GF-D8 (cell line): ENCODE measurements around the gene GABRR2.
A peak's percentile ranks its signal among the peaks of the same experiment; 100 is the strongest.

Experiments
- DNase-seq: peaks from one replicate; lab custom pipeline; 2025; lab: John Stamatoyannopoulos, UW

Gene GABRR2

GRCh38 chr6:89291256-89291819 lies 23.8 kb downstream of the GABRR2 start:
- no peak for DNase-seq

- DNase-seq: no peak
Observed at GRCh38 chr6:89290401-89291155, 24.5 kb downstream of the GABRR2 start.

GRCh38 chr6:89289710-89290109 lies 25.4 kb downstream of the GABRR2 start:
- DNase-seq: no peak

- no peak for DNase-seq
Observed at GRCh38 chr6:89287351-89288028, 27.6 kb downstream of the GABRR2 start.

- DNase-seq: no peak
Observed at GRCh38 chr6:89286516-89286915, 28.6 kb downstream of the GABRR2 start.

GRCh38 chr6:89284963-89285735 lies 29.9 kb downstream of the GABRR2 start:
- no peak for DNase-seq

GRCh38 chr6:89284081-89284480 lies 31.0 kb downstream of the GABRR2 start:
- no peak for DNase-seq

- no peak for DNase-seq
Observed at GRCh38 chr6:89282749-89283148, 32.4 kb downstream of the GABRR2 start.

- peak; percentile 9 for DNase-seq
Observed at GRCh38 chr6:89281779-89282246, 33.3 kb downstream of the GABRR2 start.

GRCh38 chr6:89278956-89279355 lies 36.1 kb downstream of the GABRR2 start:
- DNase-seq: no peak

GRCh38 chr6:89275900-89276299 lies 39.2 kb downstream of the GABRR2 start:
- DNase-seq: no peak

GRCh38 chr6:89273816-89274215 lies 41.3 kb downstream of the GABRR2 start:
- no peak for DNase-seq

- DNase-seq: no peak
Observed at GRCh38 chr6:89272596-89272995, 42.5 kb downstream of the GABRR2 start.

GRCh38 chr6:89270951-89271721 lies 44.0 kb downstream of the GABRR2 start:
- DNase-seq: no peak

GRCh38 chr6:89269981-89270380 lies 45.1 kb downstream of the GABRR2 start:
- no peak for DNase-seq

- DNase-seq: no peak
Observed at GRCh38 chr6:89269252-89269651, 45.8 kb downstream of the GABRR2 start.

- DNase-seq: no peak
Observed at GRCh38 chr6:89268776-89269175, 46.3 kb downstream of the GABRR2 start.

GRCh38 chr6:89267918-89268317 lies 47.2 kb downstream of the GABRR2 start:
- no peak for DNase-seq

GRCh38 chr6:89264296-89264695 lies 50.8 kb downstream of the GABRR2 start:
- no peak for DNase-seq

- peak; percentile 29 for DNase-seq
Observed at GRCh38 chr6:89260832-89261231, 54.3 kb downstream of the GABRR2 start.

- DNase-seq: peak; percentile 43
Observed at GRCh38 chr6:89260310-89260709, 54.8 kb downstream of the GABRR2 start.

- DNase-seq: no peak
Observed at GRCh38 chr6:89258912-89259311, 56.2 kb downstream of the GABRR2 start.
